ENCODE measurements around the gene P3H2.

DNA sequence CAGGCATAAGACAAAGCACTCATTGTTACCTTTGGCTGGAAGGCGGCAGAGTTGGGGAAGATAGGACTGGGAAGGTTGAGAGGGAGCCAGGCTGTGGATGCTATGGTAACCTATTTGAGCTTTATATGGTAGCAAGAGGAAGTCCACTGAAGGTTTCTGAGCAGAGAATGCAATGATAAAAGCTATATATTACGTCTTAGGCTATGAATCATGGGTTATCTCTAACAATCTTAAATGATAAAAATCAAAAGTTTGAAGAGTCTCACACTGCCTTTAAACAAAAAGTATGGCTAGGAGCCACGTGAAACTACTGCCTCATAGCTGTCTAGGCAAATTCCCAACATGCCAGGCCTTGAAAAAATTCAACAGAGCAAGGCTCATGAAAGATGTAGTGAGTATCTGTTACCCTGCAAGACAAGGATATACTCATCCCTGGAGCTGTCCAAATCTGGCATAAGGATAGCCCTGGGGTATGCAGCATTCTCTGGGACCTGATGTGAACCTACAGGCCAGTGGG, 4.1 kb downstream of the P3H2 start:
- TF ChIP-seq, protein P1, sequence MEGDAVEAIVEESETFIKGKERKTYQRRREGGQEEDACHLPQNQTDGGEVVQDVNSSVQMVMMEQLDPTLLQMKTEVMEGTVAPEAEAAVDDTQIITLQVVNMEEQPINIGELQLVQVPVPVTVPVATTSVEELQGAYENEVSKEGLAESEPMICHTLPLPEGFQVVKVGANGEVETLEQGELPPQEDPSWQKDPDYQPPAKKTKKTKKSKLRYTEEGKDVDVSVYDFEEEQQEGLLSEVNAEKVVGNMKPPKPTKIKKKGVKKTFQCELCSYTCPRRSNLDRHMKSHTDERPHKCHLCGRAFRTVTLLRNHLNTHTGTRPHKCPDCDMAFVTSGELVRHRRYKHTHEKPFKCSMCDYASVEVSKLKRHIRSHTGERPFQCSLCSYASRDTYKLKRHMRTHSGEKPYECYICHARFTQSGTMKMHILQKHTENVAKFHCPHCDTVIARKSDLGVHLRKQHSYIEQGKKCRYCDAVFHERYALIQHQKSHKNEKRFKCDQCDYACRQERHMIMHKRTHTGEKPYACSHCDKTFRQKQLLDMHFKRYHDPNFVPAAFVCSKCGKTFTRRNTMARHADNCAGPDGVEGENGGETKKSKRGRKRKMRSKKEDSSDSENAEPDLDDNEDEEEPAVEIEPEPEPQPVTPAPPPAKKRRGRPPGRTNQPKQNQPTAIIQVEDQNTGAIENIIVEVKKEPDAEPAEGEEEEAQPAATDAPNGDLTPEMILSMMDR (IDR thresholded peaks at IDR 0.05), result no peak
- TF ChIP-seq EZH2 (IDR thresholded peaks at IDR 0.05; ENCODE audit: borderline replicate concordance, insufficient read depth, low read depth, low read length, poor library complexity, severe bottlenecking), result no peak

Data from B cell (primary cell).